Mesenchymal stem cell (in vitro differentiated cells and primary cell): ENCODE data around the gene CMKLR1.

Source experiments
- DNase-seq: peaks from one replicate; pipeline ENCODE4 v3.0.0-alpha.2; 2013
- H2AFZ ChIP-seq: one replicate; pipeline ENCODE4 v1.6.1; 2013; ENCODE audit warnings: low read depth, mild to moderate bottlenecking, control low read depth, inconsistent platforms, low read length, moderate library complexity
- H2AK5ac ChIP-seq: 2 replicates; pipeline ENCODE4 v1.6.1; 2013; ENCODE audit warnings: low read length, moderate library complexity, mild to moderate bottlenecking, inconsistent platforms; ENCODE audit not compliant: severe bottlenecking
- H2BK120ac ChIP-seq: one replicate; pipeline ENCODE4 v1.6.1; 2013; ENCODE audit warnings: low read depth, mild to moderate bottlenecking, inconsistent platforms, low read length, moderate library complexity
- H2BK12ac ChIP-seq, 2 experiments: one replicate each; pipeline ENCODE4 v1.6.1; 2013; ENCODE audit warnings: inconsistent platforms in 2 of 2, low read length in 2 of 2, mild to moderate bottlenecking in 2 of 2, moderate library complexity in 2 of 2, control low read depth in 1 of 2
- H2BK15ac ChIP-seq: one replicate; pipeline ENCODE4 v1.6.1; 2013; ENCODE audit warnings: mild to moderate bottlenecking, low read depth, inconsistent platforms; ENCODE audit not compliant: poor library complexity, severe bottlenecking
- H2BK5ac ChIP-seq: 2 replicates; pipeline ENCODE4 v1.6.1; 2013; ENCODE audit warnings: low read depth, mild to moderate bottlenecking, low read length, control low read depth, inconsistent platforms; ENCODE audit not compliant: poor library complexity, severe bottlenecking
- H3K14ac ChIP-seq, 2 experiments: one replicate each; pipeline ENCODE4 v1.6.1; 2013; ENCODE audit warnings: inconsistent platforms in 2 of 2, low read length in 2 of 2, control low read depth in 1 of 2, mild to moderate bottlenecking in 1 of 2, moderate library complexity in 1 of 2
- H3K18ac ChIP-seq, 2 experiments: one replicate each; pipeline ENCODE4 v1.6.1; 2013; ENCODE audit warnings: inconsistent platforms in 2 of 2, low read length in 2 of 2, control low read depth in 1 of 2, low read depth in 1 of 2, mild to moderate bottlenecking in 1 of 2
- H3K23ac ChIP-seq, 2 experiments: one replicate each; pipeline ENCODE4 v1.6.1; 2013; ENCODE audit warnings: inconsistent platforms in 2 of 2, low read length in 2 of 2, mild to moderate bottlenecking in 2 of 2, moderate library complexity in 2 of 2, control low read depth in 1 of 2
- H3K27ac ChIP-seq: 2 replicates; pipeline ENCODE4 v1.5.1; 2013; ENCODE audit warnings: mild to moderate bottlenecking, moderate library complexity, low read length, control low read depth, inconsistent platforms; ENCODE audit not compliant: poor library complexity, severe bottlenecking
- H3K27me3 ChIP-seq, 2 experiments: 2 replicates each; pipeline versions ENCODE4 v1.6.1 to v1.7.0; 2013; ENCODE audit warnings: low read length in 2 of 2, mild to moderate bottlenecking in 2 of 2, moderate library complexity in 2 of 2, control low read depth in 1 of 2, inconsistent platforms in 1 of 2; ENCODE audit not compliant: control insufficient read depth in 1 of 2, insufficient read depth in 1 of 2
- H3K36me3 ChIP-seq, 2 experiments: 2 replicates each; pipeline versions ENCODE4 v1.6.1 to v1.7.0; 2013; ENCODE audit warnings: low read length in 2 of 2, control low read depth in 1 of 2, inconsistent platforms in 1 of 2, low read depth in 1 of 2, mild to moderate bottlenecking in 1 of 2; ENCODE audit not compliant: insufficient read depth in 2 of 2, control insufficient read depth in 1 of 2
- H3K4ac ChIP-seq, 2 experiments: one replicate each; pipeline ENCODE4 v1.6.1; 2013; ENCODE audit warnings: inconsistent platforms in 2 of 2, low read length in 2 of 2, mild to moderate bottlenecking in 2 of 2, moderate library complexity in 2 of 2, control low read depth in 1 of 2, low read depth in 1 of 2
- H3K4me1 ChIP-seq: 2 replicates; pipeline ENCODE4 v1.6.1; 2013; ENCODE audit warnings: low read depth, low read length, control low read depth; ENCODE audit not compliant: control insufficient read depth, insufficient read depth
- H3K4me2 ChIP-seq: 2 replicates; pipeline ENCODE4 v1.6.1; 2013; ENCODE audit warnings: low read length, mild to moderate bottlenecking, inconsistent platforms; ENCODE audit not compliant: poor library complexity, severe bottlenecking
- H3K4me3 ChIP-seq, 2 experiments: 2 replicates each; pipeline versions ENCODE4 v1.5.1 to v1.7.0; 2013; ENCODE audit warnings: low read length in 2 of 2, mild to moderate bottlenecking in 2 of 2, control low read depth in 1 of 2, low read depth in 1 of 2; ENCODE audit not compliant: insufficient read depth in 1 of 2
- H3K79me1 ChIP-seq: replicated peaks from 2 replicates; pipeline ENCODE4 v1.6.1; 2013; ENCODE audit warnings: mild to moderate bottlenecking, control low read depth, low read length, inconsistent platforms; ENCODE audit not compliant: poor library complexity, severe bottlenecking
- H3K9ac ChIP-seq: 2 replicates; pipeline ENCODE4 v1.7.0; 2013; ENCODE audit warnings: mild to moderate bottlenecking, low read length, moderate library complexity
- H3K9me3 ChIP-seq: 2 replicates; pipeline ENCODE4 v1.7.0; 2013; ENCODE audit warnings: mild to moderate bottlenecking, low read length; ENCODE audit not compliant: control insufficient read depth
- H4K8ac ChIP-seq: one replicate; pipeline ENCODE4 v1.6.1; 2013; ENCODE audit warnings: inconsistent platforms, mild to moderate bottlenecking, low read length, moderate library complexity
- H4K91ac ChIP-seq: one replicate; pipeline ENCODE4 v1.6.1; 2013; ENCODE audit warnings: mild to moderate bottlenecking, low read length, inconsistent platforms
- WGBS: methylation state at CpG from one replicate; pipeline ENCODE4 v1.1.7; 2013; ENCODE audit warnings: mixed read lengths; 5-methylcytosine and 5-hydroxymethylcytosine counted together

CMKLR1 gene

GRCh38 chr12:108325549-108325948 is 13.6 kb downstream of the CMKLR1 start:
- Histone ChIP-seq H3K36me3 (no peaks in the 10 kb centered on the region), H3K27me3 (peaks cover 0 to 59% of the 10 kb centered on the region in 2 experiments), H3K4me2 (no peak overlapping the region), H2BK12ac (no peak overlapping the region), H3K27ac (no peak overlapping the region), H3K9ac (no peak overlapping the region), H2AFZ (no peak overlapping the region), H2BK5ac (no peak overlapping the region), H3K79me1 (no peaks in the 10 kb centered on the region), H4K91ac (no peak overlapping the region), H3K23ac (no peak overlapping the region), H2BK15ac (no peak overlapping the region), H3K4ac (no peak overlapping the region), H2BK120ac (no peak overlapping the region), H4K8ac (no peak overlapping the region), H3K4me1 (peaks cover 7% of the 10 kb centered on the region), H3K18ac (no peak overlapping the region), H3K9me3 (peaks cover 9% of the 10 kb centered on the region), H2AK5ac (no peak overlapping the region), H3K4me3 (no peak overlapping the region), H3K14ac (no peak overlapping the region)
- WGBS: no CpG with 5 or more reads among the region's 3 CpGs
- DNase-seq: no peak

GRCh38 chr12:108325018-108325358 is 14.1 kb downstream of the CMKLR1 start:
- Histone ChIP-seq H3K4ac (no peak overlapping the region), H3K27ac (no peak overlapping the region), H2BK120ac (no peak overlapping the region), H3K36me3 (no peaks in the 10 kb centered on the region), H4K8ac (no peak overlapping the region), H2BK15ac (no peak overlapping the region), H2BK5ac (no peak overlapping the region), H3K4me2 (no peak overlapping the region), H2AK5ac (no peak overlapping the region), H3K4me3 (no peak overlapping the region), H2AFZ (no peak overlapping the region), H3K4me1 (peaks cover 7% of the 10 kb centered on the region), H4K91ac (no peak overlapping the region), H3K9me3 (peaks cover 5% of the 10 kb centered on the region), H3K79me1 (no peaks in the 10 kb centered on the region), H2BK12ac (no peak overlapping the region), H3K27me3 (peaks cover 0 to 62% of the 10 kb centered on the region in 2 experiments), H3K18ac (no peak overlapping the region), H3K23ac (no peak overlapping the region), H3K14ac (no peak overlapping the region), H3K9ac (no peak overlapping the region)
- WGBS: 64% methylated on average over 5 of the region's 5 CpGs
- DNase-seq: no peak

GRCh38 chr12:108324351-108325017 is 14.6 kb downstream of the CMKLR1 start:
- H3K4ac ChIP-seq: no peak overlapping the region
- no peak overlapping the region for H3K27ac ChIP-seq
- no peak overlapping the region for H2AFZ ChIP-seq
- H3K36me3 ChIP-seq: no peaks in the 10 kb centered on the region
- H3K9me3 ChIP-seq: peaks cover under 1% of the 10 kb centered on the region
- no peak overlapping the region for H2BK15ac ChIP-seq
- H3K27me3 ChIP-seq: peaks cover 0 to 62% of the 10 kb centered on the region in 2 experiments
- no peak for DNase-seq
- no peak overlapping the region for H3K4me3 ChIP-seq
- H3K79me1 ChIP-seq: no peaks in the 10 kb centered on the region
- H2BK12ac ChIP-seq: no peak overlapping the region
- H4K91ac ChIP-seq: no peak overlapping the region
- no peak overlapping the region for H3K14ac ChIP-seq
- no peak overlapping the region for H2BK5ac ChIP-seq
- H3K23ac ChIP-seq: no peak overlapping the region
- H3K18ac ChIP-seq: no peak overlapping the region
- no peak overlapping the region for H3K4me2 ChIP-seq
- no peak overlapping the region for H2AK5ac ChIP-seq
- H4K8ac ChIP-seq: no peak overlapping the region
- WGBS: 83% methylated on average over 8 of the region's 8 CpGs
- H2BK120ac ChIP-seq: no peak overlapping the region
- peaks cover 7% of the 10 kb centered on the region for H3K4me1 ChIP-seq
- no peak overlapping the region for H3K9ac ChIP-seq

- Histone ChIP-seq H3K9ac (no peak overlapping the region), H3K27me3 (peaks cover 0 to 69% of the 10 kb centered on the region in 2 experiments), H4K8ac (no peak overlapping the region), H3K79me1 (no peaks in the 10 kb centered on the region), H2AFZ (no peak overlapping the region), H2BK5ac (no peak overlapping the region), H3K14ac (no peak overlapping the region), H3K4me3 (no peak overlapping the region), H2BK12ac (no peak overlapping the region), H3K4me2 (no peak overlapping the region), H3K18ac (no peak overlapping the region), H3K36me3 (no peaks in the 10 kb centered on the region), H3K23ac (no peak overlapping the region), H3K27ac (no peak overlapping the region), H3K9me3 (no peaks in the 10 kb centered on the region), H2AK5ac (no peak overlapping the region), H3K4me1 (peaks cover 7% of the 10 kb centered on the region), H4K91ac (no peak overlapping the region), H2BK15ac (no peak overlapping the region), H2BK120ac (no peak overlapping the region), H3K4ac (no peak overlapping the region)
- WGBS: 100% methylated on average over 1 of the region's 1 CpG
- no peak for DNase-seq
Measured at GRCh38 chr12:108323581-108323980, 15.5 kb downstream of the CMKLR1 start.
